ENCODE data around the gene ZNRF3. TPM values are rescaled to one million over a fixed set of nuclear protein-coding genes. Genes with fewer than 3 reads are reported as not detected.

Gene ZNRF3
- total and polyA plus RNA-seq, 4 donors = 3.5 to 10.2 (median 6.9) TPM

DNA sequence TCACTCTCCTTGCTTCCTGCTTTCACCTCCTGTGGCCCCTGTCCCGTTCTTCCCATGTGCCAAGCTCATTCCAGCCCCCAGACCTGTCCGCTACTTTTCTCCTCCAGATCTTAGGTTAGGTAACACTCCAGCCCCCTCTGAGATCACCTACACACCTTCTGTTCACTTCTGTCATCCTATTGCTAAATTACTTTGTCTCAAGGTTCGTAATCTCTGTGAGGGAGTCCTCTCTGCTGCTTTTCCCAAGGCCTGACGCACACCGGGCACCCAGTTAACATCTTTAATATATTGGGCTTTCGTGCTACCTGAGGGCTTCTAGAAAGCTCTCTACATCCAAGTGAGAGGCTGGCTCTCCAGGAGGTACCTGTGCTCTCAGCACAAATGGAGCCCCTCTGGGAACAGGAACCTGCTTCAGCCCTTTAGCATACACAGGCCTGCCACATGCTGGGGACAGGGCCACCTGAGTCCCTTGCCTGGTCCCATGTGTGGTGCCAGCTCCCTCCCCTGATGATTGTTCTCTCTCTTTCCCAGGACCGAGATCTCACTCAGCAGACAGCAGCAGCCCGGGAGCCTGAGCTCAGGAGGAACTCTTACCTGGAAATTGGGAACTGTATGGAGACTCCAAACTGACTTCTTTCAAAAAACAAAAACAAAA is 169.8 kb downstream of the ZNRF3 start:
- DNase-seq = no peak
- H3K4me3 ChIP-seq = no peak overlapping the region
- WGBS, 2 donors = 94 to 96% methylated on average over 8 of the region's 8 CpGs

DNA sequence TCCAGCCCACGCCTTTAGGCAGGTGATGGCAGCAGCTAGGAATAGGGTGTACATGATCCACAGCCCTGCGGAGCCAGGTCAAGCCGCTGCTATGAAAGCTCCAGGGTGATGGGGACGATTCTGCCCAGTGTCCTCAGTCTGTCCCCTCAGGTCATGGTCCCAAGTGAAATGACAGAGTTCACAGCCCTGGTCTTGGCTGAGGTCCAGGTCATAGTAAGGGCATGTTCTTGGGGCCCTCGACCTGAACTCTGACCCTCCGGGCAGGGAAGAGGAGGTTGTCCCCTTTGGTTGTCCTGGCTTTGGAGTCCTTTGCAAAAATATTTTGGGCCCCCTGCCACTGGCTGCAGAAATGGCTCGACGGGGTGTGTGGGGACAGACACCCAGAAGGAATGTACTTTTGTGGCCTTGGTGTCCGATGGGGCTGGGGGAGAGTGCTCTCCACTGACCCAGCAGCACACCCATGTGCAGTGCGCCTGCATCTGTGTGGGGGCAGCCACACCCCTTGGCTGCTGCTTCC is 170.9 kb downstream of the ZNRF3 start:
- H3K36me3 ChIP-seq (ENCODE audit: control insufficient read depth in 4 of 4, insufficient read depth in 4 of 4, low read length in 4 of 4) = peaks cover 0 to 15% (median 6%) of the 10 kb centered on the region in 4 donors
- H3K27ac ChIP-seq (ENCODE audit: low read depth in 1 of 2, low read length in 1 of 2) = no peak overlapping the region
- TF ChIP-seq, protein P1, sequence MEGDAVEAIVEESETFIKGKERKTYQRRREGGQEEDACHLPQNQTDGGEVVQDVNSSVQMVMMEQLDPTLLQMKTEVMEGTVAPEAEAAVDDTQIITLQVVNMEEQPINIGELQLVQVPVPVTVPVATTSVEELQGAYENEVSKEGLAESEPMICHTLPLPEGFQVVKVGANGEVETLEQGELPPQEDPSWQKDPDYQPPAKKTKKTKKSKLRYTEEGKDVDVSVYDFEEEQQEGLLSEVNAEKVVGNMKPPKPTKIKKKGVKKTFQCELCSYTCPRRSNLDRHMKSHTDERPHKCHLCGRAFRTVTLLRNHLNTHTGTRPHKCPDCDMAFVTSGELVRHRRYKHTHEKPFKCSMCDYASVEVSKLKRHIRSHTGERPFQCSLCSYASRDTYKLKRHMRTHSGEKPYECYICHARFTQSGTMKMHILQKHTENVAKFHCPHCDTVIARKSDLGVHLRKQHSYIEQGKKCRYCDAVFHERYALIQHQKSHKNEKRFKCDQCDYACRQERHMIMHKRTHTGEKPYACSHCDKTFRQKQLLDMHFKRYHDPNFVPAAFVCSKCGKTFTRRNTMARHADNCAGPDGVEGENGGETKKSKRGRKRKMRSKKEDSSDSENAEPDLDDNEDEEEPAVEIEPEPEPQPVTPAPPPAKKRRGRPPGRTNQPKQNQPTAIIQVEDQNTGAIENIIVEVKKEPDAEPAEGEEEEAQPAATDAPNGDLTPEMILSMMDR (IDR thresholded peaks at IDR 0.05; ENCODE audit: control extremely low read depth, extremely low read depth) = no peak
- no peaks in the 10 kb centered on the region for H3K27me3 ChIP-seq (ENCODE audit: control insufficient read depth in 3 of 3, insufficient read depth in 3 of 3, low read length in 2 of 3)
- ATAC-seq (ENCODE audit: insufficient read depth, low FRiP score) = no peak
- H3K9me3 ChIP-seq (ENCODE audit: control insufficient read depth in 4 of 4, insufficient read depth in 3 of 4, low read length in 3 of 4) = no peaks in the 10 kb centered on the region
- 88 to 91% methylated on average over 10 of the region's 10 CpGs for WGBS, 2 donors
- H3K4me1 ChIP-seq (ENCODE audit: control insufficient read depth in 5 of 5, insufficient read depth in 5 of 5, low read length in 5 of 5) = peaks cover 0 to 14% (median 4%) of the 10 kb centered on the region in 5 donors
- DNase-seq = no peak
- no peak overlapping the region for H3K9ac ChIP-seq (ENCODE audit: insufficient read depth in 1 of 2, low read length in 2 of 2)
- no peak overlapping the region for H3K4me3 ChIP-seq

More for the DNA sequence above, 169.8 kb downstream of the ZNRF3 start:
- H3K36me3 ChIP-seq (ENCODE audit: control insufficient read depth in 4 of 4, insufficient read depth in 4 of 4, low read length in 4 of 4) = peaks cover 0 to 24% (median 9%) of the 10 kb centered on the region in 4 donors
- ATAC-seq (ENCODE audit: insufficient read depth, low FRiP score) = no peak
- H3K9ac ChIP-seq (ENCODE audit: insufficient read depth in 1 of 2, low read length in 2 of 2) = no peak overlapping the region
- no peak overlapping the region for H3K27ac ChIP-seq (ENCODE audit: low read depth in 1 of 2, low read length in 1 of 2)
- H3K27me3 ChIP-seq (ENCODE audit: control insufficient read depth in 3 of 3, insufficient read depth in 3 of 3, low read length in 2 of 3) = no peaks in the 10 kb centered on the region
- H3K4me1 ChIP-seq (ENCODE audit: control insufficient read depth in 5 of 5, insufficient read depth in 5 of 5, low read length in 5 of 5) = peaks cover 0 to 6% (median 0%) of the 10 kb centered on the region in 5 donors
- TF ChIP-seq, protein P1 (IDR thresholded peaks at IDR 0.05; ENCODE audit: control extremely low read depth, extremely low read depth) = no peak
- no peaks in the 10 kb centered on the region for H3K9me3 ChIP-seq (ENCODE audit: control insufficient read depth in 4 of 4, insufficient read depth in 3 of 4, low read length in 3 of 4)

DNA sequence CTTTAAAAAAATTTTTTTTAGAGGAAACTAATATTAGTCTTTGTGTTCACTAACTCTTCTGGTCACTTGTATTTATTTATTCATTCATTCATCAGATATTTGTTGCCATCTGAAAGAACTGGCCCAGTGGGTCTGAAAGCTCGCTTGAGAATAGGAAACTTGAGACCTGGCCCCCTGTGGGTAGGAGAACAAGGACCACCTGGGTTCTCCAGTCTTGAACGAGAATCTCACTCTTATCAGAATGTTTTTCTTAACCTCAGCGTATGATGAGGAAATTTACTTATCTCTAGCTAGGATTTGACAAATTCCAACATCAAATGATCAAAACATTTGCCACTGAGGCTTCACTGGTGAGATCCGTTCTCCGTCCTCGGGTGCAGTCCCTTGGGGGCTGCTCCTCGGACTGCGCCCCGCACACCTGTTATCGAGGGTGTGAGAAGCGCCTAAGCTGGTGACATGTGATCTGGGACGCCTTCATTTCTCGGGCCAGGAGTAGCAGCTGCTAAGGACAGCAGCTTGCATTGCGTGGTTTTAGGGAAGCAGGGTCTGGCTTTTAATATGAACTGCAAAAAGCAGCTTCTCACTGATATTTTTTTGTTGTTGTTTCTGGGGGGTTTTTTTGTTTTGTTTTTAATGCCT is 171.9 kb downstream of the ZNRF3 start:
- no peak overlapping the region for H3K27ac ChIP-seq (ENCODE audit: low read depth in 1 of 2, low read length in 1 of 2)
- 83 to 84% methylated on average over 14 of the region's 14 CpGs for WGBS, 2 donors
- peaks cover 0 to 6% (median 3%) of the 10 kb centered on the region in 4 donors for H3K36me3 ChIP-seq (ENCODE audit: control insufficient read depth in 4 of 4, insufficient read depth in 4 of 4, low read length in 4 of 4)
- TF ChIP-seq, protein P1 (IDR thresholded peaks at IDR 0.05; ENCODE audit: control extremely low read depth, extremely low read depth) = no peak
- ATAC-seq (ENCODE audit: insufficient read depth, low FRiP score) (no peak), DNase-seq (no peak)
- H3K4me1 ChIP-seq (ENCODE audit: control insufficient read depth in 5 of 5, insufficient read depth in 5 of 5, low read length in 5 of 5) = peaks cover 0 to 15% (median 4%) of the 10 kb centered on the region in 5 donors
- no peaks in the 10 kb centered on the region for H3K9me3 ChIP-seq (ENCODE audit: control insufficient read depth in 4 of 4, insufficient read depth in 3 of 4, low read length in 3 of 4)
- H3K9ac ChIP-seq (ENCODE audit: insufficient read depth in 1 of 2, low read length in 2 of 2) = no peak overlapping the region
- H3K27me3 ChIP-seq (ENCODE audit: control insufficient read depth in 3 of 3, insufficient read depth in 3 of 3, low read length in 2 of 3) = no peaks in the 10 kb centered on the region
- H3K4me3 ChIP-seq = no peak overlapping the region

All from lung (tissue), 12 donors.